Vagina (tissue), 2 donors: ENCODE results near the gene SAMMSON. TPM values are rescaled to one million over a fixed set of nuclear protein-coding genes. Genes with fewer than 3 reads are reported as not detected.

Experiments used
- DNase-seq, 2 donors: peaks; one replicate each; pipeline ENCODE4 v3.0.0-alpha.2; 2017; ENCODE audit errors: extremely low spot score in 2 of 2
- H3K27ac ChIP-seq: fragments of 200-600 bp; sonication (generic); one replicate; pipeline ENCODE4 v1.5.1; 2019
- H3K27me3 ChIP-seq: fragments of 200-600 bp; sonication (generic); one replicate; pipeline ENCODE4 v1.5.1; 2019
- H3K36me3 ChIP-seq, 2 donors: fragments of 200-600 bp; sonication (generic); one replicate each; pipeline ENCODE4 v1.5.1; 2017 to 2019
- H3K4me1 ChIP-seq: fragments of 200-600 bp; sonication (generic); one replicate; pipeline ENCODE4 v1.5.1; 2019
- H3K4me3 ChIP-seq, 2 donors: fragments of 200-600 bp; sonication (generic); 1 replicate in 1 of 2; 2 replicates in 1 of 2; pipeline ENCODE4 v1.5.1; 2016 to 2019
- H3K9me3 ChIP-seq: fragments of 200-600 bp; sonication (generic); one replicate; pipeline ENCODE4 v1.5.1; 2019
- CTCF ChIP-seq, 3 experiments: fragments of 450-650 bp in 2 of 3; fragments of 200-600 bp in 1 of 3; sonication (generic) in 1 of 3; IDR thresholded peaks; one replicate each; pipeline ENCODE4 v1.5.1; 2017 to 2019; ENCODE audit warnings: antibody characterized with exemption in 3 of 3, mild to moderate bottlenecking in 2 of 3, moderate library complexity in 2 of 3
- POLR2A ChIP-seq, 2 donors: fragments of 450-650 bp; IDR thresholded peaks; one replicate each; pipeline ENCODE4 v1.6.1; 2017; ENCODE audit warnings: antibody characterized with exemption in 2 of 2, mild to moderate bottlenecking in 2 of 2, moderate library complexity in 2 of 2
- POLR2AphosphoS5 ChIP-seq, 2 donors: sonication (generic); formaldehyde crosslinking; IDR thresholded peaks; one replicate each; pipeline ENCODE4 v1.9.0; 2017; ENCODE audit warnings: antibody characterized with exemption in 2 of 2, mild to moderate bottlenecking in 2 of 2, low read depth in 1 of 2; ENCODE audit not compliant: insufficient read depth in 1 of 2
- intact Hi-C: fragments of 100-400 bp; cut with DNase I; formaldehyde crosslinking; loops from one replicate; pipeline ENCODE4 v1.15.1; 2023
- total RNA-seq: library from RNA; depleted of rRNA; stranded (reverse); fragments of >200 nt; gene quantifications from one replicate; pipeline ENCODE4 v1.2.3, GENCODE V29; 2016

Gene SAMMSON
- total RNA-seq, 1 donor from 2014 or later: not detected

- no peak overlapping the region for H3K4me3 ChIP-seq
- H3K27me3 ChIP-seq: no peaks in the 10 kb centered on the region
- DNase-seq: no peak
- H3K27ac ChIP-seq: no peak overlapping the region
- H3K4me1 ChIP-seq: peaks cover 7% of the 10 kb centered on the region
- H3K36me3 ChIP-seq: no peaks in the 10 kb centered on the region
- H3K9me3 ChIP-seq: no peaks in the 10 kb centered on the region
- TF ChIP-seq CTCF (IDR thresholded peaks at IDR 0.05) (no peak), POLR2AphosphoS5 (IDR thresholded peaks at IDR 0.05; ENCODE audit: insufficient read depth in 1 of 2, low read depth in 1 of 2) (no peak), POLR2A (IDR thresholded peaks at IDR 0.05) (no peak)
- intact Hi-C loops: no loop called here
These were observed 3.6 kb downstream of the SAMMSON start for GRCh38 chr3:70003119-70003518.

GRCh38 chr3:70006089-70006488, 6.6 kb downstream of the SAMMSON start:
- intact Hi-C loops: no loop called here
- Histone ChIP-seq H3K4me1 (no peaks in the 10 kb centered on the region), H3K36me3 (no peaks in the 10 kb centered on the region), H3K9me3 (no peaks in the 10 kb centered on the region), H3K27ac (no peak overlapping the region), H3K27me3 (no peaks in the 10 kb centered on the region), H3K4me3 (no peak overlapping the region)
- no peak for TF ChIP-seq POLR2A (IDR thresholded peaks at IDR 0.05)
- no peak for TF ChIP-seq POLR2AphosphoS5 (IDR thresholded peaks at IDR 0.05; ENCODE audit: insufficient read depth in 1 of 2, low read depth in 1 of 2)
- no peak for TF ChIP-seq CTCF (IDR thresholded peaks at IDR 0.05)
- no peak for DNase-seq

- DNase-seq: no peak
- TF ChIP-seq POLR2AphosphoS5 (IDR thresholded peaks at IDR 0.05; ENCODE audit: insufficient read depth in 1 of 2, low read depth in 1 of 2) (no peak), POLR2A (IDR thresholded peaks at IDR 0.05) (no peak), CTCF (IDR thresholded peaks at IDR 0.05) (no peak)
- no peaks in the 10 kb centered on the region for H3K4me1 ChIP-seq
- H3K27me3 ChIP-seq: no peaks in the 10 kb centered on the region
- H3K27ac ChIP-seq: no peak overlapping the region
- intact Hi-C loops: no loop called here
- H3K9me3 ChIP-seq: no peaks in the 10 kb centered on the region
- H3K4me3 ChIP-seq: no peak overlapping the region
- H3K36me3 ChIP-seq: no peaks in the 10 kb centered on the region
These were observed 10.8 kb downstream of the SAMMSON start for GRCh38 chr3:70010346-70010745.

- TF ChIP-seq POLR2AphosphoS5 (IDR thresholded peaks at IDR 0.05; ENCODE audit: insufficient read depth in 1 of 2, low read depth in 1 of 2) (no peak), POLR2A (IDR thresholded peaks at IDR 0.05) (no peak), CTCF (IDR thresholded peaks at IDR 0.05) (no peak)
- intact Hi-C loops: no loop called here
- no peaks in the 10 kb centered on the region for H3K36me3 ChIP-seq
- no peaks in the 10 kb centered on the region for H3K4me1 ChIP-seq
- no peak overlapping the region for H3K27ac ChIP-seq
- H3K9me3 ChIP-seq: no peaks in the 10 kb centered on the region
- H3K27me3 ChIP-seq: no peaks in the 10 kb centered on the region
- DNase-seq: no peak
- H3K4me3 ChIP-seq: no peak overlapping the region
These were observed 12.0 kb downstream of the SAMMSON start for GRCh38 chr3:70011582-70011981.

GRCh38 chr3:70020906-70021660, 21.6 kb downstream of the SAMMSON start:
- no peaks in the 10 kb centered on the region for H3K9me3 ChIP-seq
- H3K4me1 ChIP-seq: peaks cover 11% of the 10 kb centered on the region
- H3K27ac ChIP-seq: peak overlapping the region; percentile 38
- H3K4me3 ChIP-seq: no peak overlapping the region
- intact Hi-C loops: no loop called here
- H3K27me3 ChIP-seq: no peaks in the 10 kb centered on the region
- H3K36me3 ChIP-seq: no peaks in the 10 kb centered on the region
- no peak for DNase-seq
- TF ChIP-seq CTCF (IDR thresholded peaks at IDR 0.05) (no peak), POLR2A (IDR thresholded peaks at IDR 0.05) (no peak), POLR2AphosphoS5 (IDR thresholded peaks at IDR 0.05; ENCODE audit: insufficient read depth in 1 of 2, low read depth in 1 of 2) (no peak)
